Liver (tissue), 9 donors: ENCODE measurements around the gene UBE2L3. TPM values are rescaled to one million over a fixed set of nuclear protein-coding genes. Genes with fewer than 3 reads are reported as not detected.
"Not testable (repeated sequence)": the region's sequence is repeated elsewhere in the genome, so short reads cannot be mapped to it uniquely, and the experiment has no call there.

Experiments
- DNase-seq: peaks from one replicate; pipeline ENCODE4 v3.0.0-alpha.2; 2017; ENCODE audit warnings: low spot score
- H3K27ac ChIP-seq, 2 donors: one replicate each; pipeline ENCODE4 v1.7.0; 2013; ENCODE audit warnings: inconsistent platforms in 2 of 2, low read length in 2 of 2, control low read depth in 1 of 2, low read depth in 1 of 2, mild to moderate bottlenecking in 1 of 2
- H3K27me3 ChIP-seq, 4 donors: one replicate each; pipeline versions ENCODE4 v1.6.1 to v1.7.0; 2013; ENCODE audit warnings: low read length in 3 of 4, inconsistent platforms in 1 of 4, mild to moderate bottlenecking in 1 of 4, moderate library complexity in 1 of 4; ENCODE audit not compliant: control insufficient read depth in 4 of 4, insufficient read depth in 4 of 4
- H3K36me3 ChIP-seq, 4 donors: one replicate each; pipeline versions ENCODE4 v1.6.1 to v1.7.0; 2013; ENCODE audit warnings: low read length in 3 of 4, mild to moderate bottlenecking in 3 of 4, low read depth in 1 of 4, moderate library complexity in 1 of 4; ENCODE audit not compliant: control insufficient read depth in 4 of 4, insufficient read depth in 3 of 4
- H3K4me1 ChIP-seq, 4 donors: one replicate each; pipeline versions ENCODE4 v1.6.1 to v1.7.0; 2013; ENCODE audit warnings: low read length in 3 of 4, mild to moderate bottlenecking in 3 of 4, moderate library complexity in 1 of 4; ENCODE audit not compliant: control insufficient read depth in 4 of 4, insufficient read depth in 4 of 4
- H3K4me3 ChIP-seq, 3 donors: one replicate each; pipeline versions ENCODE4 v1.6.1 to v1.7.0; 2013; ENCODE audit warnings: low read length in 3 of 3, control low read depth in 1 of 3, low read depth in 1 of 3, mild to moderate bottlenecking in 1 of 3
- H3K9ac ChIP-seq, 2 donors: one replicate each; pipeline ENCODE4 v1.7.0; 2013; ENCODE audit warnings: low read length in 2 of 2, mild to moderate bottlenecking in 2 of 2, moderate library complexity in 2 of 2, control low read depth in 1 of 2, low read depth in 1 of 2
- H3K9me3 ChIP-seq, 4 donors: one replicate each; pipeline versions ENCODE4 v1.6.1 to v1.7.0; 2013; ENCODE audit warnings: low read length in 3 of 4; ENCODE audit not compliant: control insufficient read depth in 4 of 4
- FOXA1 ChIP-seq: IDR thresholded peaks from 2 replicates; pipeline ENCODE4 v1.6.1; 2016; ENCODE audit warnings: antibody characterized with exemption
- FOXA2 ChIP-seq: IDR thresholded peaks from 2 replicates; pipeline ENCODE4 v1.6.1; 2016; ENCODE audit warnings: antibody characterized with exemption
- GABPA ChIP-seq, 2 donors: IDR thresholded peaks in 1 of 2; conservative IDR thresholded peaks in 1 of 2; 2 replicates each; pipeline ENCODE4 v1.6.1; 2016; ENCODE audit warnings: antibody characterized with exemption in 2 of 2, mild to moderate bottlenecking in 1 of 2, moderate library complexity in 1 of 2
- HNF4A ChIP-seq, 2 donors: conservative IDR thresholded peaks; 2 replicates each; pipeline ENCODE4 v1.6.1; 2016; ENCODE audit warnings: antibody characterized with exemption in 2 of 2, mild to moderate bottlenecking in 2 of 2
- HNF4G ChIP-seq: IDR thresholded peaks from 2 replicates; pipeline ENCODE4 v1.6.1; 2016; ENCODE audit warnings: antibody characterized with exemption
- TAF1 ChIP-seq: conservative IDR thresholded peaks from 2 replicates; pipeline ENCODE4 v1.6.1; 2016; ENCODE audit warnings: antibody characterized with exemption, mild to moderate bottlenecking
- WGBS: extraction: QIAGEN DNeasy Blood & Tissue Kit; methylation state at CpG from one replicate; pipeline ENCODE4 v1.1.7; 2013; 5-methylcytosine and 5-hydroxymethylcytosine counted together
- polyA plus RNA-seq, 2 donors: library from polyadenylated mRNA; stranded (reverse) in 1 of 2; unstranded in 1 of 2; fragments of 200-250 nt in 1 of 2; fragments of >200 nt in 1 of 2; fragmentation: Nextera tagmentation in 1 of 2; extraction: Ambion mirVana in 1 of 2; gene quantifications; one replicate each; pipeline versions ENCODE4 v1.2.1 to v1.2.3, GENCODE V29; 2013 to 2015
- total RNA-seq, 2 donors: library from RNA; depleted of rRNA; stranded (reverse); fragments of >200 nt; gene quantifications; one replicate each; pipeline ENCODE4 v1.2.3, GENCODE V29; 2014
- TF ChIP-seq, protein P1 (sequence below): IDR thresholded peaks from 2 replicates; pipeline ENCODE4 v1.6.1; 2016; ENCODE audit warnings: antibody characterized with exemption, mild to moderate bottlenecking
- TF ChIP-seq, protein P2 (sequence below): IDR thresholded peaks from 2 replicates; pipeline ENCODE4 v1.6.1; 2016; ENCODE audit warnings: antibody characterized with exemption
- TF ChIP-seq, protein P3 (sequence below): IDR thresholded peaks from 2 replicates; pipeline ENCODE4 v1.6.1; 2016; ENCODE audit warnings: antibody characterized with exemption
- TF ChIP-seq, protein P4 (sequence below): fragments of 150-350 bp; IDR thresholded peaks from 2 replicates; pipeline ENCODE4 v1.5.1; 2017; ENCODE audit warnings: improper control_type of control experiment, low read depth, low read length; ENCODE audit not compliant: missing input control
- donor health status: healthy.
- donor health status: healthy.
- donor health status: healthy.
- donor health status: healthy.
- donor health status: healthy.

The UBE2L3 gene
- total and polyA plus RNA-seq, 4 donors: 14.3 to 33.4 (median 19.8) TPM

DNA sequence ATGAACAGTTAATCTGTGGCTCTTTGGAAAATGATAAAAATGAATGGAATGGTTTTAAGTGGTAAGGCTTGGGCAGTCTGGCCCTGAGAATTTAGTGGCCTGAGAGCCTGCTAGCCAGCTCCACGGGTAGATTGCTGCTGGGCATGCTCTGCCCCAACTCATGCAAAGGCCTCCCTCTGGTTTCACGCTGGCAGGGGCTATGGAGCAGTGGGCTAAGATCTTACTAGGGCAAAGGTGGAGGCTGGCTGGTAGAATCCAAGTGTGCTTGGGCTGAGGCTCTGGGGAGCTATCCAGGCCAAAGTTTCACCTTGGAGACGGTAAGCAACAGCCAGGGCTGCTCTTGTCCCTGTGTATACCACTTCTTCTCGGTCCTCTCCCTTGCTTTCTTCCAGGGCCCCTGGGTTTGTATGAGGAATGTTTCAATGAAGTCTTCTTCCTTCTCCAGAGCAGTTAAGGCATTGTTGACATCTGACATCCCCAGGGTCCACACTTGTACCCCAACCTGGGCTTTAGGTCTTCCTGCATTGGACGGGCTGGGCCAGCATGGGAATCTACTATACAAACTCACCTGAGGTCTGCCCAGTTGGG is 27.4 kb downstream of the UBE2L3 start (continued):
- TF ChIP-seq, protein P1, sequence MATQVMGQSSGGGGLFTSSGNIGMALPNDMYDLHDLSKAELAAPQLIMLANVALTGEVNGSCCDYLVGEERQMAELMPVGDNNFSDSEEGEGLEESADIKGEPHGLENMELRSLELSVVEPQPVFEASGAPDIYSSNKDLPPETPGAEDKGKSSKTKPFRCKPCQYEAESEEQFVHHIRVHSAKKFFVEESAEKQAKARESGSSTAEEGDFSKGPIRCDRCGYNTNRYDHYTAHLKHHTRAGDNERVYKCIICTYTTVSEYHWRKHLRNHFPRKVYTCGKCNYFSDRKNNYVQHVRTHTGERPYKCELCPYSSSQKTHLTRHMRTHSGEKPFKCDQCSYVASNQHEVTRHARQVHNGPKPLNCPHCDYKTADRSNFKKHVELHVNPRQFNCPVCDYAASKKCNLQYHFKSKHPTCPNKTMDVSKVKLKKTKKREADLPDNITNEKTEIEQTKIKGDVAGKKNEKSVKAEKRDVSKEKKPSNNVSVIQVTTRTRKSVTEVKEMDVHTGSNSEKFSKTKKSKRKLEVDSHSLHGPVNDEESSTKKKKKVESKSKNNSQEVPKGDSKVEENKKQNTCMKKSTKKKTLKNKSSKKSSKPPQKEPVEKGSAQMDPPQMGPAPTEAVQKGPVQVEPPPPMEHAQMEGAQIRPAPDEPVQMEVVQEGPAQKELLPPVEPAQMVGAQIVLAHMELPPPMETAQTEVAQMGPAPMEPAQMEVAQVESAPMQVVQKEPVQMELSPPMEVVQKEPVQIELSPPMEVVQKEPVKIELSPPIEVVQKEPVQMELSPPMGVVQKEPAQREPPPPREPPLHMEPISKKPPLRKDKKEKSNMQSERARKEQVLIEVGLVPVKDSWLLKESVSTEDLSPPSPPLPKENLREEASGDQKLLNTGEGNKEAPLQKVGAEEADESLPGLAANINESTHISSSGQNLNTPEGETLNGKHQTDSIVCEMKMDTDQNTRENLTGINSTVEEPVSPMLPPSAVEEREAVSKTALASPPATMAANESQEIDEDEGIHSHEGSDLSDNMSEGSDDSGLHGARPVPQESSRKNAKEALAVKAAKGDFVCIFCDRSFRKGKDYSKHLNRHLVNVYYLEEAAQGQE: no peak
- TF ChIP-seq GABPA (IDR thresholded peaks at IDR 0.05 in 1 of 2, conservative IDR thresholded peaks at IDR 0.05 in 1 of 2): no peak
- no peak for TF ChIP-seq FOXA1
- no peak for TF ChIP-seq HNF4A (conservative IDR thresholded peaks at IDR 0.05)
- TF ChIP-seq, protein P2, sequence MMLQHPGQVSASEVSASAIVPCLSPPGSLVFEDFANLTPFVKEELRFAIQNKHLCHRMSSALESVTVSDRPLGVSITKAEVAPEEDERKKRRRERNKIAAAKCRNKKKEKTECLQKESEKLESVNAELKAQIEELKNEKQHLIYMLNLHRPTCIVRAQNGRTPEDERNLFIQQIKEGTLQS: no peak
- TF ChIP-seq TAF1: no peak

DNA sequence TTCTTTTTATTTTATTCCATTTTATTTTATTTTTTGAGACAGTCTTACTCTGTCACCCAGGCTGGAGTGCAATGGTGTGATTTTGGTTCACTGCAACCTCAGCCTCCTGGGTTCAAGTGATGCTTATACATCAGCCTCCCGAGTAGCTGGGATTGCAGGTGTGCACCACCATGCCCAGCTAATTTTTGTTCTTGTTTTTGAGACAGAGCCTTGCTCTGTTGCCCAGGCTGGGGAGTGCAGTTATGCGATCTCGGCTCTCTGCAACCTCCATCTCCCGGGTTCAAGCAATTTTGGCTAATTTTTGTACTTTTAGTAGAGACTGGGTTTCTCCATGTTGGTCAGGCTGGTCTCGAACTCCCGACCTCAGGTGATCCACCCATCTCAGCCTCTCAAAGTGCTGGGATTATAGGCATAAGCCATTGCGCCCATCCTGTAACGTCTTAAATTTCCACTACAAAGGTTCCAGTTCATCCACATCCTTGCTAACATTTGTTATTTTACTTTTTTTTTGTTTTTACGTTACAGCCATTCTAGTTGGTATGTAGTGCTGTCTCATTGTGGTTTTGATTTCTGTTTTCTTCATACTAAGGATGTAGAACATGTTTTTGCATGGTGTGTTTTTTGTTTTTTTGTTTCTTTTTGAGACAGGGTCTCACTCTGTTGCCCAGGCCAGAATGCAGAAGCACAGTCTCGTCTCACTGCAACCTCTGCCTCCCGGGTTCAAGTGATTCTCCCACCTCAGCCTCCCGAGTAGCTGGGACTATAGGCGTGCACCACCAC is 29.0 kb downstream of the UBE2L3 start:
- H3K36me3 ChIP-seq: peaks cover 0 to 30% (median 22%) of the 10 kb centered on the region in 4 donors
- H3K27me3 ChIP-seq, H3K4me3 ChIP-seq, DNase-seq, H3K9ac ChIP-seq, H3K4me1 ChIP-seq, H3K9me3 ChIP-seq, H3K27ac ChIP-seq: not testable (repeated sequence)
- WGBS: 95% methylated on average over 13 of the region's 13 CpGs

DNA sequence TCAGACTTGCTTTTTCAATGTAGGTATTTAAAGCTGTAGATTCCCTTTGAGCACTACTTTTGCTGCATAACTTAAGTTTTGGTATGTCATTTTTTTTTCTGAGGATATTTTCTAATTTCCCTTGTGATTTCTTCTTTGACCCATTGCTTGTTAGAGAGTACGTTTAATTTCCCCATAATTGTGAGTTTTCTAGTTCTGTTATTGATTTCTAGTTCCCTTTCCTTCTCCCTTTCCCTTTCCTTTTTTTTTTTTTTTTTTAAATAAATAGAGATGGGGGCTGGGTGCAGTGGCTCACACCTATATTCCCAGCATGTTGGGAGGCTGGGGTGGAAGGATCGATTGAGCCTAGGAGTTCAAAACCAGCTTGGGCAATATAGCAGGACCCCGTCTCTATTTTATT is 30.8 kb downstream of the UBE2L3 start:
- WGBS: 83% methylated on average over 3 of the region's 3 CpGs
- H3K36me3 ChIP-seq: peaks cover 0 to 28% (median 17%) of the 10 kb centered on the region in 4 donors
- H3K9me3 ChIP-seq: no peaks in the 10 kb centered on the region
- no peaks in the 10 kb centered on the region for H3K4me1 ChIP-seq
- no peak overlapping the region for H3K9ac ChIP-seq
- no peaks in the 10 kb centered on the region for H3K27me3 ChIP-seq
- H3K27ac ChIP-seq: no peak overlapping the region
- H3K4me3 ChIP-seq: no peak overlapping the region
- DNase-seq: no peak
- TF ChIP-seq TAF1: no peak

DNA sequence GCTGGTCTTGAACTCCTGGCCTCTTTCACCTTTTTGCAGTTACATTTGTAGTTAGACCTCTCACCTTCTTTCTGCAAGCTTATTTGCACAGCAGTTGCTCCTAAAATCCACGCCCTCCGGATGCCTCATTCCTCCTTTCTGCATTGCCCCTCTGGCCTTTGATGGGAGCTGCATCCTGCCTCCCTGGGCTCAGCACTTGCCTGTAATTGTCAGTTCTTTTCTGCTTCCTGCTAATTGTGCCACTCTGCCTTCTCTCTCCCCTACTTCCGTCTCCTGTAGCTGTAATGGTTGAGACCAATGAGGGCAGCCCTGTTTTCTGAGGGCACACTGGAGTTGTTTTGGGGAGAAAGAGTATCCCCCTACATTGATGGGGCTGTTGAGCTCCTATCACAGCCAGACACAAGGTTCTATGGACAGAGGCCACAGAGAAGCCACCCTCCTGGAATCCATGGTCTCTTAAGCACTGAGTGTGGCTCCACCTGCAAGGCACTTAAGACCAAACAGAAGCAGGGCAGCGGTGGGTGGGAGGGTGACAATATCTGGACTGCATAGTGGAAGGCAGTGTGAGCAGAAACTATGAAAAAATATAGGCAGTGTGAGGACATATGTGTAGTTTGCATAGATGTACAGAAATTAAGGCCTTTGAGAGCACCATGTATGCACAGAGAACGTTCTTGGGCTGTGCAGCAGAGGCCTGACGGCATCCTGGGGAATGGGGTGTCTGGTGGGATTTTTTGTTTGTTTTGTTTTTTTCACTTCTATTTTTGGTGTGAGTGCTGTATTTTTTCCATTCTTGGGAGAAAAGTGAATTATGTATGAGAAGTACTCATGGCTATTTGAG is 31.8 kb downstream of the UBE2L3 start:
- no peaks in the 10 kb centered on the region for H3K27me3 ChIP-seq
- WGBS: 85% methylated on average over 6 of the region's 6 CpGs
- H3K36me3 ChIP-seq: peaks cover 2 to 18% (median 9%) of the 10 kb centered on the region in 4 donors
- H3K4me3 ChIP-seq: no peak overlapping the region
- no peak overlapping the region for H3K9ac ChIP-seq
- H3K27ac ChIP-seq: no peak overlapping the region
- no peak for DNase-seq
- no peaks in the 10 kb centered on the region for H3K9me3 ChIP-seq
- no peaks in the 10 kb centered on the region for H3K4me1 ChIP-seq
- TF ChIP-seq, protein P3, sequence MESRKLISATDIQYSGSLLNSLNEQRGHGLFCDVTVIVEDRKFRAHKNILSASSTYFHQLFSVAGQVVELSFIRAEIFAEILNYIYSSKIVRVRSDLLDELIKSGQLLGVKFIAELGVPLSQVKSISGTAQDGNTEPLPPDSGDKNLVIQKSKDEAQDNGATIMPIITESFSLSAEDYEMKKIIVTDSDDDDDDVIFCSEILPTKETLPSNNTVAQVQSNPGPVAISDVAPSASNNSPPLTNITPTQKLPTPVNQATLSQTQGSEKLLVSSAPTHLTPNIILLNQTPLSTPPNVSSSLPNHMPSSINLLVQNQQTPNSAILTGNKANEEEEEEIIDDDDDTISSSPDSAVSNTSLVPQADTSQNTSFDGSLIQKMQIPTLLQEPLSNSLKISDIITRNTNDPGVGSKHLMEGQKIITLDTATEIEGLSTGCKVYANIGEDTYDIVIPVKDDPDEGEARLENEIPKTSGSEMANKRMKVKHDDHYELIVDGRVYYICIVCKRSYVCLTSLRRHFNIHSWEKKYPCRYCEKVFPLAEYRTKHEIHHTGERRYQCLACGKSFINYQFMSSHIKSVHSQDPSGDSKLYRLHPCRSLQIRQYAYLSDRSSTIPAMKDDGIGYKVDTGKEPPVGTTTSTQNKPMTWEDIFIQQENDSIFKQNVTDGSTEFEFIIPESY: no peak
- TF ChIP-seq FOXA2 (no peak), GABPA (IDR thresholded peaks at IDR 0.05 in 1 of 2, conservative IDR thresholded peaks at IDR 0.05 in 1 of 2) (no peak), HNF4G (no peak)
- TF ChIP-seq, protein P1: no peak
- TF ChIP-seq, protein P4, sequence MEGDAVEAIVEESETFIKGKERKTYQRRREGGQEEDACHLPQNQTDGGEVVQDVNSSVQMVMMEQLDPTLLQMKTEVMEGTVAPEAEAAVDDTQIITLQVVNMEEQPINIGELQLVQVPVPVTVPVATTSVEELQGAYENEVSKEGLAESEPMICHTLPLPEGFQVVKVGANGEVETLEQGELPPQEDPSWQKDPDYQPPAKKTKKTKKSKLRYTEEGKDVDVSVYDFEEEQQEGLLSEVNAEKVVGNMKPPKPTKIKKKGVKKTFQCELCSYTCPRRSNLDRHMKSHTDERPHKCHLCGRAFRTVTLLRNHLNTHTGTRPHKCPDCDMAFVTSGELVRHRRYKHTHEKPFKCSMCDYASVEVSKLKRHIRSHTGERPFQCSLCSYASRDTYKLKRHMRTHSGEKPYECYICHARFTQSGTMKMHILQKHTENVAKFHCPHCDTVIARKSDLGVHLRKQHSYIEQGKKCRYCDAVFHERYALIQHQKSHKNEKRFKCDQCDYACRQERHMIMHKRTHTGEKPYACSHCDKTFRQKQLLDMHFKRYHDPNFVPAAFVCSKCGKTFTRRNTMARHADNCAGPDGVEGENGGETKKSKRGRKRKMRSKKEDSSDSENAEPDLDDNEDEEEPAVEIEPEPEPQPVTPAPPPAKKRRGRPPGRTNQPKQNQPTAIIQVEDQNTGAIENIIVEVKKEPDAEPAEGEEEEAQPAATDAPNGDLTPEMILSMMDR: no peak
